Erythroblast (primary cell): ENCODE results near the gene TMEM53.

ENCODE experiments used
- DNase-seq, 2 experiments: peaks; one replicate each; lab custom pipeline; 2025; lab: John Stamatoyannopoulos, UW
- GATA1 ChIP-seq: IDR thresholded peaks from 2 replicates; pipeline ENCODE4 v1.6.1; 2011; ENCODE audit warnings: low read depth, mild to moderate bottlenecking, control low read depth, low read length, moderate library complexity
- POLR2A ChIP-seq: IDR thresholded peaks from 2 replicates; pipeline ENCODE4 v1.6.1; 2011; ENCODE audit warnings: mild to moderate bottlenecking, low read length

The TMEM53 gene

DNA sequence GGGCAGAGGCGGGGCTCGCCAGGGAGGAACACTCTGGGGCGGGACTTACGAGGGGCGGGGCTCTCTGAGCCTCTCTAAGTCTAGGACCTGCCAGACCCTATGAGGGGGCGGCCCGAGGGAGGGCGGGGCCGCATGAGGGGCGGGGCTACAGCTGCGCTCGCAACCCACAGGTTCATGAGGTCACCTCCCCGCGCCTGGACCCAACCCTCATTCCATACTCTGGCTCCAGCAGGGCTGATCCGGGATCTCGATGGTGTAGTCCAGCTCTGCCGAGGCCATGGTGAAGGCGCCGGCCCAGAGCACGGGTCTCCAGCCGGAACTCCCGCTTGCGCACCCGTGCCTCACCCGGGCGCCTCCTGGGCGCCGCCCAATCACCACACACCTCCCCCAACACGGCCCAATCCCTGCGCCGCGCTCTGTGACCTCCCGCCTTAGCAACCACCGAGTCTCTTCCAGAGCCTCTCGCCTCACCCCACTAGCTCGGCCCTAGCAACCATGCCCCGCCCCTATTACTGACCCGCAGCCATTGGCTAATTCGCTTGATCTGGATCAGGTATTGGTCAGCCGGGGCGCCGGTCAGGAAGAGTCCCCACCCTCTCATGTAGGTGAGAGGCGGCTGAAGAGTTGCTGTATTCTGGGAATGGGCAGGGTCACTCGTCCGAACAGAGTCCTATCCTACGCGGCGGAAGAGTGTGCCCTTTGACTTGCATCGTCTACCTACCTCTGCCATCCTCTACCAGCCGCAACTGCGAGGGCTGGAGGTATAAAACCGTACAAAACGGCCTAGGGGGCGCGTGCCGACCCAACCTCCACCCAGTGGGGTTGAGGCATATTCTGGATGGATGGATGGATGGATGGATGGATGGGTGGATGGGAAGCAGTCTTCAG, at the start of gene TMEM53, which contains the start of gene ARMH1:
TSS of gene TMEM53 (minus strand) at position 369 of the 888 bp plus-strand sequence. CDS start at position 279, 90 bp downstream.
TSS of gene ARMH1 (plus strand) at position 602 of the 888 bp plus-strand sequence. CDS start 14,984 bp downstream, outside the sequence.
- peak; percentile 74 for TF ChIP-seq POLR2A
- no peak for TF ChIP-seq GATA1
- DNase-seq = peak; percentile 98 to 99

- TF ChIP-seq POLR2A = no peak
- no peak for TF ChIP-seq GATA1
- DNase-seq = no peak
These were observed 49.4 kb upstream of the TMEM53 start for GRCh38 chr1:44723496-44724295.

DNA sequence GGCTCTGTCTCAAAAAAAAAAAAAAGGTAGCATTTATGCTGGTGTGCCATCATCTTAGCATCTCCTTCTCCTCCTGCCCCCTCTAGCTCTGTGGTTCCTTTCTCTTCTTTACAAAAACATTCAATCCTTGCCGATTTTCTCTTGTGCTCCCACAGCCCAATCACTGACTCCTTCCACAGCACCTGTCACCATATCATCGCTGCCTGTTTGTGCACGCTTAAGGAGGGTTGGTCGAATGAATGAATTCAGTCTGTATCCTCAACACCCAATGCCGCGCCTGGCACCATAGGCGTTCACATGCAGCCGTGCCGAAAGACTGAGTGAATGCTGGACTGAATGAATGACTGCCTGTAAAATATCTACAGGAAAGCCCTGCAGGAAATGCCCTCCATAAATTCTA, 48.8 kb upstream of the TMEM53 start:
- DNase-seq = no peak
- TF ChIP-seq POLR2A (no peak), GATA1 (no peak)

- DNase-seq = peak; percentile 71 to 93
These were observed 47.4 kb upstream of the TMEM53 start for GRCh38 chr1:44721485-44722361.

DNA sequence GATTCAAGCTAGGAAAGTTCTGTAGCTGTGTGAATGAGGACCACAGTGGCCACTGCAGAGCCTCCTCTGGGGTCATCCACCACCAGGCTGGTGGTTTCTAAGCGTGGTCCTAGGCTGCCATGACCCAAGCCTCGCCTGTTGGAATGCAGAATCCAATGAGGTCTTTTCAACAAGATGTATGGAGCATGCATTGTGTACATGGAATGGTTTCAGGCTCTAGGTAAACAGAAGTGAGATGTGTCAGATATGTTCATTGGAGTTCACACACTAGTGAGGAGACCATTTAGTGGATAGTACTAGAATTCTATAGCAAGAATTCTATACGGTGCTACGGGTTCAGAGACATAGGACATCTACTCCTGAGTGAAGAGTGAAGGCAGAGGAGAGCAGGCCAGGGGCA, 46.0 kb upstream of the TMEM53 start:
- no peak for TF ChIP-seq GATA1
- TF ChIP-seq POLR2A = no peak
- no peak for DNase-seq

More at GRCh38 chr1:44721485-44722361, 47.4 kb upstream of the TMEM53 start:
- TF ChIP-seq GATA1 = no peak
- TF ChIP-seq POLR2A = peak; percentile 100

DNA sequence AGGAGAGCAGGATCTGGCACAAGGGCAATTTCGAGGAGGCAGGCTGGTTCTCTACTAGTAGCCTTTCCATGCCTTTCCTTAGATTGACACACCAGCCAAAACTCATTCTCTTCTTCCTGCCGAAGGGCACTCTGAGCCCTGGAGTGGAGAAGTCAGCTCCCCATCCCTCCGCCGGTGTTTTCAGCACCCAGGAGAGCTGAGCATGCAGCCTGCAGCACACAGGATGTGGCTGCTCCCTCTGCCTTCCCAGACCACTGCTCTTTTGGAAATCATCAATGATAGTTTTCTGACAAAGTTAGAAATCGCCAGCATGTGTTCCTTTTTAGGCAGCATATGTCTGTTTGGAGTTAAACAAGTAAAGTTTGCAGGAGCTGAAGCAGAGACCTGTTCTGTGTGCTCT, 45.0 kb upstream of the TMEM53 start:
- TF ChIP-seq GATA1 (no peak), POLR2A (no peak)
- DNase-seq = no peak

GRCh38 chr1:44718091-44718490, 43.8 kb upstream of the TMEM53 start:
- TF ChIP-seq POLR2A (no peak), GATA1 (no peak)
- DNase-seq = no peak

DNA sequence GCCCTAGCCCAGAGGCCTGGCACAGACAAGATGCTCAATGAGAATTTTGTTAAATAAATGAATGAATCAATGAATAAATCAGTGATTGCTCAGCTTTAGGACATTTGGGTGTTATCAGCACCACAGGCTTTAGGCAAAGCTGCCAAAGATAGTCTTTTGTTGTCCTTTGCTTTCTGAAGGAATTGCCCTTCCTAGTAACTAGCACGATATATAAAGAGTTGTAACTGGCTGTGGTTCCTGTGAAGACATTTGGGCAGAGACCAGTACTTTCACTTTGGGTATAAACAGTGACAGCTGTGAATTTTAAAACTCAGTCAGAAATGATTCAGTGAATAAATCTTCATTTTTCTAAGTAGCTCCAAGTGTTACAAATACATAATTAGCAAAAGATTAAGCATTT, 43.4 kb upstream of the TMEM53 start:
- TF ChIP-seq POLR2A = no peak
- TF ChIP-seq GATA1 = no peak
- no peak for DNase-seq

- DNase-seq = no peak
- TF ChIP-seq GATA1 (no peak), POLR2A (no peak)
These were observed 42.9 kb upstream of the TMEM53 start for GRCh38 chr1:44717156-44717555.

DNA sequence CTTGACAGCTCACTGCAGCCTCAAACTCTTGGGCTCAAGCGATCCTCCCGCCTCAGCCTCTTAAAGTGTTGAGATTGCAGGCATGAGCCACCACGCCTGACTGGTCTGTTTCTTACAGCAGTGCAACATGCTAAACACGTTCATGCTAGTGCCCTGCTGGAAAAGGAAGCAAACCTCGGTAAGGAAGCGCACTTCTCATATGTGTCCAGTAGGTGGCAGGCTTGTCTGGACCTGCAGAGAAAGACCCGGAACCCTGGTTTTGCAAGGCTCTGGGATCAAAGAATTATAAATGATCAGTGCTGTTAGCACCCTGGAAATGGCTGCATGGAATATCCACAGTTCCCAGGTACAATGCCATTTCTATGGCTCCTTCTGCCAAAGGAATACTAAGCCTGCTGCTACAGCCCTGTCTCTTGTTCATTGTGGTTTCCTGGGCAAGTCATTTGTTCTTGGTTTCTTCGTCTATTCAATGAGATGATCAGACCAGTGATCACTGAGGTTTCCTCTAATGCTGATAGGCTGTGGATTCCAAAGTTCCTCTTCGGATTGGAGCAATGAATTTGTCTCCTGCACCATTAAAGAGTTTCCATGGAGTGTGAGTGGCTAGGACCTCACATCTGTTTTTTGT, 40.8 kb upstream of the TMEM53 start:
- TF ChIP-seq GATA1 = no peak
- no peak for TF ChIP-seq POLR2A
- DNase-seq = peak; percentile 73 to 82

DNA sequence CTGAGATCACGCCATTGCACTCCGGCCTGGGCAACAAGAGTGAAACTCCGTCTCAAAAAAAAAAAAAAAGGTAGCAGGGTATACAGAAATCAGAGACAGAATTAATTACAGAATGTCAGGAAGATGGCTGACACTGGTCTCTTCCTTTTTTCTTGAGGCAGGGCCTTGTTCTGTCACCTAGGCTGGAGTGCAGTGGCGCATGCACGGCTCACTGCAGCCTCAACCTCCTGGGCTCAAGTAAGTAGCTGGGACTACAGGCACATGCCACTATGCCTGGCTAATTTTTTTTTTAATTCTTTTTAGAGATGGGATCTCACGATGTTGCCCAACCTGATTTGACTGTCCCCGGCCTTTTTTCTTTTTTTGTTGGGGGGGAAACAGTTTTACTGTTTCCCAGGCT, 40.3 kb upstream of the TMEM53 start:
- no peak for DNase-seq
- TF ChIP-seq POLR2A (no peak), GATA1 (no peak)

- no peak for DNase-seq
- no peak for TF ChIP-seq POLR2A
- TF ChIP-seq GATA1 = no peak
These were observed 39.1 kb upstream of the TMEM53 start for GRCh38 chr1:44713321-44713781.

GRCh38 chr1:44707959-44708831, 33.9 kb upstream of the TMEM53 start:
- DNase-seq = peak; percentile 38 to 55
- no peak for TF ChIP-seq POLR2A
- no peak for TF ChIP-seq GATA1
